VCaP (cell line): ENCODE measurements around the gene MACF1.

Experiments
- H3K27ac ChIP-seq: fragments of 450-650 bp; 2 replicates; pipeline ENCODE4 v1.5.1; 2017
- CTCF ChIP-seq: fragments of 450-650 bp; conservative IDR thresholded peaks from 2 replicates; pipeline ENCODE4 v1.5.1; 2017; ENCODE audit warnings: mild to moderate bottlenecking, moderate library complexity

Gene MACF1

GRCh38 chr1:39378377-39378776 lies 173.9 kb downstream of the MACF1 start:
- peak; percentile 92 for TF ChIP-seq CTCF
- peak overlapping the region; percentile 30; the same call in 1 of the 2 replicates for H3K27ac ChIP-seq

GRCh38 chr1:39379187-39379586 lies 174.7 kb downstream of the MACF1 start:
- TF ChIP-seq CTCF, result no peak
- H3K27ac ChIP-seq, result no peak overlapping the region

GRCh38 chr1:39380036-39380435 lies 175.5 kb downstream of the MACF1 start:
- TF ChIP-seq CTCF, result no peak
- no peak overlapping the region for H3K27ac ChIP-seq

GRCh38 chr1:39381839-39382238 lies 177.3 kb downstream of the MACF1 start:
- no peak overlapping the region for H3K27ac ChIP-seq
- TF ChIP-seq CTCF, result no peak

- H3K27ac ChIP-seq, result no peak overlapping the region
- no peak for TF ChIP-seq CTCF
Measured at GRCh38 chr1:39384305-39384704, 179.8 kb downstream of the MACF1 start.

- no peak for TF ChIP-seq CTCF
- H3K27ac ChIP-seq, result no peak overlapping the region
Measured at GRCh38 chr1:39385067-39385988, 180.8 kb downstream of the MACF1 start.

GRCh38 chr1:39386997-39387396 lies 182.5 kb downstream of the MACF1 start:
- no peak for TF ChIP-seq CTCF
- H3K27ac ChIP-seq, result peak overlapping the region; percentile 41
